Activated T-cell treated with anti-CD3 and anti-CD28 coated beads, Interleukin-2, amount 50 U/mL, for 72 hours (primary cell): ENCODE data around the gene TXNL4A. TPM values are rescaled to one million over a fixed set of nuclear protein-coding genes. Genes with fewer than 3 reads are reported as not detected.

Source experiments
- ATAC-seq, 2 donors: fragments of 150-1000 bp; cut with Tn5 transposase; replicated peaks in 1 of 2; 2 replicates each; pipeline ENCODE4 v1.10.0; 2021; ENCODE audit warnings: moderate library complexity in 2 of 2, mild to moderate bottlenecking in 1 of 2
- DNase-seq, 2 donors: peaks; one replicate each; pipeline ENCODE4 v3.0.0; 2021 to 2022; ENCODE audit warnings: mixed read lengths in 1 of 2
- H3K27ac Mint-ChIP-seq: one replicate; pipeline ENCODE4 v1.8.0; 2022; ENCODE audit warnings: mild to moderate bottlenecking, moderate library complexity, mixed read lengths
- H3K27me3 Mint-ChIP-seq: one replicate; pipeline ENCODE4 v1.8.0; 2022; ENCODE audit warnings: low read depth, mixed read lengths
- H3K36me3 Mint-ChIP-seq, 2 donors: one replicate each; pipeline ENCODE4 v1.8.0; 2022; ENCODE audit warnings: mixed read lengths in 2 of 2, mild to moderate bottlenecking in 1 of 2; ENCODE audit not compliant: insufficient read depth in 2 of 2
- H3K4me1 Mint-ChIP-seq: one replicate; pipeline ENCODE4 v1.8.0; 2022; ENCODE audit warnings: low read depth, mixed read lengths
- H3K4me3 Mint-ChIP-seq, 2 donors: one replicate each; pipeline ENCODE4 v1.8.0; 2022; ENCODE audit warnings: mild to moderate bottlenecking in 2 of 2, mixed read lengths in 2 of 2, moderate library complexity in 2 of 2
- H3K9me3 Mint-ChIP-seq, 2 donors: one replicate each; pipeline ENCODE4 v1.8.0; 2022; ENCODE audit warnings: mixed read lengths in 2 of 2
- total RNA-seq, 2 donors: library from RNA; stranded (reverse); gene quantifications; one replicate each; pipeline ENCODE4 v1.2.3, GENCODE V29; 2022

Gene TXNL4A
- total RNA-seq, 2 donors from 2014 or later, result 92.9 to 105 TPM

- peaks cover 72% of the 10 kb centered on the region for H3K4me1 Mint-ChIP-seq
- DNase-seq (no peak), ATAC-seq (no peak)
- no peaks in the 10 kb centered on the region for H3K9me3 Mint-ChIP-seq
- H3K27ac Mint-ChIP-seq, result no peak overlapping the region
- peaks cover 8 to 13% of the 10 kb centered on the region in 2 donors for H3K36me3 Mint-ChIP-seq
- peak overlapping the region in 1 of 2 donors; percentile 46 for H3K4me3 Mint-ChIP-seq
- H3K27me3 Mint-ChIP-seq, result no peaks in the 10 kb centered on the region
These were observed 3.2 kb downstream of the TXNL4A start for GRCh38 chr18:79985172-79985571.

- ATAC-seq (peak in 1 of 2 donors; percentile 16), DNase-seq (peak; percentile 7 to 32)
- Mint-ChIP-seq H3K4me1 (peaks cover 77% of the 10 kb centered on the region), H3K4me3 (peak overlapping the region; percentile 73 to 76), H3K36me3 (peaks cover 8 to 13% of the 10 kb centered on the region in 2 donors), H3K9me3 (no peaks in the 10 kb centered on the region), H3K27ac (peak overlapping the region; percentile 72), H3K27me3 (no peaks in the 10 kb centered on the region)
These were observed 4.6 kb downstream of the TXNL4A start for GRCh38 chr18:79983793-79984192.

GRCh38 chr18:79983253-79983652 is 5.1 kb downstream of the TXNL4A start:
- H3K27ac Mint-ChIP-seq, result peak overlapping the region; percentile 72
- H3K4me3 Mint-ChIP-seq, result peak overlapping the region; percentile 32 to 76
- no peaks in the 10 kb centered on the region for H3K27me3 Mint-ChIP-seq
- peaks cover 79% of the 10 kb centered on the region for H3K4me1 Mint-ChIP-seq
- DNase-seq (no peak), ATAC-seq (no peak)
- no peaks in the 10 kb centered on the region for H3K9me3 Mint-ChIP-seq
- peaks cover 8 to 13% of the 10 kb centered on the region in 2 donors for H3K36me3 Mint-ChIP-seq

DNA sequence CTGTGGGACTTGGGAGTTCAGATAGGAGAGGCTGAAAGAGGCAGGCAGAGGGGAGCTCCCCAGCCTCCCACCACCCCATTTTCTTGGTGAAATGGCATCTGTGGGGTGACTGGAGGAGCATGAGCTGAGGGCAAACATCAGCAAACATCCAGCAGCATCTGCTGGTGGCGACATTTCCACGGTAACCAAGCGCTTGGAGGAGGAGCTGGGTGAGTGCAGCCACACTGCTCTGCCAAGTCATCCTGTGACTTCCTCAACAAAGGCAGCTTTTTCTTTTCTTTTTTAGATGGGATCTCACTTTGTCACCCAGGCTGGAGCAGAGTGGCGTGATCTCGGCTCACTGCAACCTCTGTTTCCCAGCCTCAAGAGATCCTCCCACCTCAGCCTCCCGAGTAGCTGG is 5.6 kb downstream of the TXNL4A start:
- Mint-ChIP-seq H3K4me3 (peak overlapping the region; percentile 43 to 76), H3K9me3 (no peaks in the 10 kb centered on the region), H3K27me3 (no peaks in the 10 kb centered on the region), H3K36me3 (peaks cover 8 to 13% of the 10 kb centered on the region in 2 donors), H3K4me1 (peaks cover 84% of the 10 kb centered on the region), H3K27ac (peak overlapping the region; percentile 72)
- ATAC-seq, result peak; percentile 75 to 77
- peak; percentile 42 to 55 for DNase-seq

DNA sequence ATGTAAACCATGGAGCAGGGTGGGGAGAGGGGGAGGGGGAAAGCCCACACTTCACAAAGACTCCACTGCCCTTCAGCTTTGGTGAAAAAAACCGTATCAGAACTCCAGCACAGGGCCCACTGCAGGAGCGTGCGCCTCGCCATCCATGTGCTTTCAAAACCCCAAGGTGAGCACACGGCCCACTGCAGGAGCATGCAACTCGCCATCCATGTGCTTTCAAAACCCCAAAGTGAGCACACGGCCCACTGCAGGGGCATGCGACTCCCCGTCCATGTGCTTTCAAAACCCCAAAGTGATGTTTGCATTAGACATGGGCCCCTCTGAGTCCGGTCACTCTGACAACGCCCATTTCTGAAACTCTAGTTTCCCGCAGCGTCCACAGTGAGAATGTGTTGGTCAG is 7.8 kb downstream of the TXNL4A start:
- H3K27ac Mint-ChIP-seq, result no peak overlapping the region
- H3K36me3 Mint-ChIP-seq, result peaks cover 5 to 13% of the 10 kb centered on the region in 2 donors
- H3K4me1 Mint-ChIP-seq, result peaks cover 64% of the 10 kb centered on the region
- no peaks in the 10 kb centered on the region for H3K27me3 Mint-ChIP-seq
- no peaks in the 10 kb centered on the region for H3K9me3 Mint-ChIP-seq
- no peak overlapping the region for H3K4me3 Mint-ChIP-seq
- ATAC-seq, result no peak
- no peak for DNase-seq

- Mint-ChIP-seq H3K4me3 (no peak overlapping the region), H3K36me3 (peaks cover 2 to 12% of the 10 kb centered on the region in 2 donors), H3K9me3 (no peaks in the 10 kb centered on the region), H3K4me1 (peaks cover 57% of the 10 kb centered on the region), H3K27me3 (no peaks in the 10 kb centered on the region), H3K27ac (peak overlapping the region; percentile 92)
- no peak for ATAC-seq
- no peak for DNase-seq
These were observed 8.5 kb downstream of the TXNL4A start for GRCh38 chr18:79979843-79980242.

GRCh38 chr18:79975985-79976680 is 12.2 kb downstream of the TXNL4A start:
- DNase-seq, result no peak
- H3K4me1 Mint-ChIP-seq, result peaks cover 28% of the 10 kb centered on the region
- no peaks in the 10 kb centered on the region for H3K27me3 Mint-ChIP-seq
- H3K4me3 Mint-ChIP-seq, result no peak overlapping the region
- H3K9me3 Mint-ChIP-seq, result no peaks in the 10 kb centered on the region
- peaks cover 3 to 19% of the 10 kb centered on the region in 2 donors for H3K36me3 Mint-ChIP-seq
- ATAC-seq, result no peak
- no peak overlapping the region for H3K27ac Mint-ChIP-seq

DNA sequence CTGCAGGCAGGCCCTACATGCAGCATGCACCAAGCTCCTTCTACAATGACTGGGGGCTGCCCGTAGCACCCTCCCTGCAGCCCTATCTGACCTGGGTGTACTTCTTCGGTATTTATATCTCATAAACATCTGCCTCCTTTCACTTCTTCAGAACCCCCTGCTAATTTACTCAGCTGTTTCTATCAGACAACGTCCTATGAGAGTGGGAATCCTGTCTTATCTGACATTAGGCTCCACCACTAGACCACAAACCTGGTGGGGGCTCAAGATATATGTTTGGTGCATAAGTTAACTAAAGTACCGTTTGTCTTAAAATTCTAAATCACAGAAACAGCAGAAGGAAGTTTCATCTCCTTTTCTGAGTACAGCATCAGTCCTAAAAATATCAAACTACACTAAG is 13.3 kb downstream of the TXNL4A start:
- peaks cover 22% of the 10 kb centered on the region for H3K4me1 Mint-ChIP-seq
- no peaks in the 10 kb centered on the region for H3K27me3 Mint-ChIP-seq
- H3K4me3 Mint-ChIP-seq, result no peak overlapping the region
- H3K27ac Mint-ChIP-seq, result no peak overlapping the region
- H3K9me3 Mint-ChIP-seq, result no peaks in the 10 kb centered on the region
- peaks cover 3 to 23% of the 10 kb centered on the region in 2 donors for H3K36me3 Mint-ChIP-seq
- no peak for DNase-seq
- ATAC-seq, result no peak

DNA sequence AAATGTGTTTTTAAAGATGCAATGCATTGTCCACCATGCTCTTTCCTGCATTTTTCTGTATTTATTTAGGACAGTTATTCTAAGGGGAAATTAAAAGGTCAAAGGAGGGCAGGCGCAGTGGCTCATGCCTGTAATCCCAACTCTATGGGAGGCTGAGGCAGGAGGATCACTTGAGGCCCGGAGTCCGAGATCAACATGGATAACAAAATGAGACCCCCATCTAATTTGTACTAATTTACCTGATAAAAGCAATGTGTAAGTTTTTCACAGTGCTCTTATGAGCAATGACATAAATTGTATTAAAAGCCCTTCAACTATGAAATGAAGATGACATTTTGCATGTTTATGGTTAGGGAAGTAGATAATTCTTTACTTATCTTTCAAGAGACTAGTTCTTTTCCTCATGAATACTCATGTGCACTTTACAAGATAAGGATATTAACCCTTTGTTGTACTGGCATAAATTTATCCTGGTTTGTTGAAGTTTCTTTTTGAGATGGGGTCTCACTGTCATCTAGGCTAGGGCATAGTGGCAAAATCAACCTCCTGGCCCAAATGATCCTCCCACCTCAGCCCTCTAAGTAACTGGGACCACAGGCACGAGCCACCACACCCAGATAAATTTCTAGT is 14.2 kb downstream of the TXNL4A start:
- DNase-seq, result no peak
- H3K27ac Mint-ChIP-seq, result no peak overlapping the region
- no peak for ATAC-seq
- no peaks in the 10 kb centered on the region for H3K27me3 Mint-ChIP-seq
- H3K4me3 Mint-ChIP-seq, result no peak overlapping the region
- peaks cover 13% of the 10 kb centered on the region for H3K4me1 Mint-ChIP-seq
- peaks cover 6 to 23% of the 10 kb centered on the region in 2 donors for H3K36me3 Mint-ChIP-seq
- H3K9me3 Mint-ChIP-seq, result no peaks in the 10 kb centered on the region

DNA sequence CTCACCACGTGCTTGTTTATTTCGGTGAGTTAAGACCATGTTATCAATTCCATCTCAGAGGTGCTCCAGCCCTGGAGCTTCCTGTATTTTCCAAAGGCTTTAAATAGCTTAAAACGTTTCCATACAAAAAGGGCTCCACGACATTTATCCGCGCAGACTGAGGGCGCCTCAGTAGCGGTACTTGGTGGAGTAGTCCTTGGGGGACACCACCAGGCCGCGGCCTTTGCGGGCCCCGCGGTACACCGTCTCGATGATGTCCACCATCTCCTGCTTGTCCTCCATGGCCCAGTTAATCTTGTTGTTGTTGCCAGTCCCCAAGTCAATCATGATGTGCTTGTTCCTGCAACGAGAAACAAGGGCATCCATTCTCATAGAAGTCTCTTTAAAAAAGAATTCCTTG is 14.8 kb downstream of the TXNL4A start:
- Mint-ChIP-seq H3K9me3 (no peaks in the 10 kb centered on the region), H3K36me3 (peaks cover 6 to 23% of the 10 kb centered on the region in 2 donors), H3K4me3 (no peak overlapping the region), H3K4me1 (peaks cover 12% of the 10 kb centered on the region), H3K27ac (no peak overlapping the region), H3K27me3 (no peaks in the 10 kb centered on the region)
- DNase-seq (no peak), ATAC-seq (no peak)

GRCh38 chr18:79972720-79973119 is 15.6 kb downstream of the TXNL4A start:
- Mint-ChIP-seq H3K4me1 (peaks cover 5% of the 10 kb centered on the region), H3K4me3 (no peak overlapping the region), H3K36me3 (peaks cover 6 to 23% of the 10 kb centered on the region in 2 donors), H3K9me3 (no peaks in the 10 kb centered on the region), H3K27me3 (no peaks in the 10 kb centered on the region), H3K27ac (no peak overlapping the region)
- DNase-seq (no peak), ATAC-seq (no peak)

- no peak overlapping the region for H3K27ac Mint-ChIP-seq
These were observed 16.4 kb downstream of the TXNL4A start for GRCh38 chr18:79971986-79972385.

DNA sequence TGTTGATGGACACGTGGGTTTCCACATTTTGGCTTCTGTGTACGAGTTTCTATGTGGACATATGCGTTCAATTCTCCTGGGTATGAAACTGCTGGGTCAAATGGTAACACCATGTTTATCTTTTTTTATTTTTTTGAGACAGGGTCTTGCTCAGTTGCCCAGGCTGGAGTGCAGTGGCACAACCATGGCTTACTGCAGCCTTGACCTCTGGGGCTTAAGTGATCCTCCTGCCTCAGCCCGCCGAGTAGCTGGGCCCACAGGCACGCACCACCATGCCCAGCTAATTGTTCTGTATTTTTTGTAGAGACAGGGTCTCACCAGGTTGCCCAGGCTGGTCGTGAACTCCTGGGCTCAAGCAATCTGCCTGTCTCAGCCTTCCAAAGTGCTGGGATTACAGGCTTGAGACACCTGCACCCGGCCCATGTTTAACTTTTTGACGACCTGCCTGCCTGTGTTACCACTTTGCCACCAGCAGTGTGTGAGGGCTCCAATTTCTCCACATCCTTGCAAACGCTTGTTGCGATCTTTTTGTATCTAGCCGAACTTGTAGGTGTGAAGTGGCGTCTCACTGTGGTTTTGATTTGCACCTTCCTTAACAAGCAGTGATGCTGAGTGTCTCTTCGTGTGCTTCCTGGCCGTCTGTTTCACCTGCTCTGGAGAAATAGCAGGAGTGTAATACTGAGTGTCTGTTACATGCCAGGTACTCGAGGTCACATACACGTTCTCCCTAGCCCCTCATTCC is 17.0 kb downstream of the TXNL4A start:
- Mint-ChIP-seq H3K27ac (no peak overlapping the region), H3K4me1 (peaks cover 10% of the 10 kb centered on the region), H3K4me3 (no peak overlapping the region), H3K9me3 (no peaks in the 10 kb centered on the region), H3K36me3 (peaks cover 6 to 23% of the 10 kb centered on the region in 2 donors), H3K27me3 (no peaks in the 10 kb centered on the region)
- DNase-seq (no peak), ATAC-seq (no peak)

More at GRCh38 chr18:79971986-79972385, 16.4 kb downstream of the TXNL4A start:
- ATAC-seq (no peak), DNase-seq (no peak)
- peaks cover 10% of the 10 kb centered on the region for H3K4me1 Mint-ChIP-seq
- H3K9me3 Mint-ChIP-seq, result no peaks in the 10 kb centered on the region
- H3K4me3 Mint-ChIP-seq, result no peak overlapping the region
- H3K36me3 Mint-ChIP-seq, result peaks cover 6 to 23% of the 10 kb centered on the region in 2 donors
- H3K27me3 Mint-ChIP-seq, result no peaks in the 10 kb centered on the region
